SJSA1 (cell line): ENCODE data around the gene MAGI1. TPM values are rescaled to one million over a fixed set of nuclear protein-coding genes. Genes with fewer than 3 reads are reported as not detected.

Experiments
- DNase-seq, 2 experiments: peaks; one replicate each; pipeline ENCODE4 v3.0.0-alpha.2; 2015 to 2020; ENCODE audit warnings: low spot score in 2 of 2, low read depth in 1 of 2
- H3K27ac ChIP-seq: fragments of 250-450 bp; sonication (Bioruptor Pico); 2 replicates; pipeline ENCODE4 v1.5.1; 2020; ENCODE audit warnings: mild to moderate bottlenecking, moderate library complexity
- H3K27me3 ChIP-seq: fragments of 250-450 bp; sonication (Bioruptor Pico); replicated peaks from 2 replicates; pipeline ENCODE4 v1.5.1; 2020; ENCODE audit warnings: mild to moderate bottlenecking, moderate library complexity
- H3K36me3 ChIP-seq: fragments of 250-450 bp; sonication (Bioruptor Pico); 2 replicates; pipeline ENCODE4 v1.5.1; 2020; ENCODE audit warnings: mild to moderate bottlenecking
- H3K4me1 ChIP-seq: fragments of 250-450 bp; sonication (Bioruptor Pico); replicated peaks from 2 replicates; pipeline ENCODE4 v1.6.1; 2021; ENCODE audit warnings: mild to moderate bottlenecking
- H3K4me3 ChIP-seq: fragments of 250-450 bp; sonication (Bioruptor Pico); 2 replicates; pipeline ENCODE4 v1.5.1; 2020; ENCODE audit warnings: mild to moderate bottlenecking
- H3K9me3 ChIP-seq: fragments of 250-450 bp; sonication (Bioruptor Pico); replicated peaks from 2 replicates; pipeline ENCODE4 v1.5.1; 2020; ENCODE audit warnings: mild to moderate bottlenecking
- total RNA-seq: library from RNA; depleted of rRNA; stranded (reverse); fragments of >200 nt; shearing (Covaris generic); gene quantifications from 2 replicates; pipeline ENCODE4 v1.2.3, GENCODE V29; 2014

Gene MAGI1
- total RNA-seq, 1 experiment from 2014 or later: 4.6 TPM

- H3K27me3 ChIP-seq: no peaks in the 10 kb centered on the region
- H3K9me3 ChIP-seq: no peaks in the 10 kb centered on the region
- no peak overlapping the region for H3K4me3 ChIP-seq
- no peaks in the 10 kb centered on the region for H3K36me3 ChIP-seq
- no peaks in the 10 kb centered on the region for H3K4me1 ChIP-seq
- no peak for DNase-seq
- no peak overlapping the region for H3K27ac ChIP-seq
Measured at GRCh38 chr3:65485826-65486469, 552.8 kb downstream of the MAGI1 start.

DNA sequence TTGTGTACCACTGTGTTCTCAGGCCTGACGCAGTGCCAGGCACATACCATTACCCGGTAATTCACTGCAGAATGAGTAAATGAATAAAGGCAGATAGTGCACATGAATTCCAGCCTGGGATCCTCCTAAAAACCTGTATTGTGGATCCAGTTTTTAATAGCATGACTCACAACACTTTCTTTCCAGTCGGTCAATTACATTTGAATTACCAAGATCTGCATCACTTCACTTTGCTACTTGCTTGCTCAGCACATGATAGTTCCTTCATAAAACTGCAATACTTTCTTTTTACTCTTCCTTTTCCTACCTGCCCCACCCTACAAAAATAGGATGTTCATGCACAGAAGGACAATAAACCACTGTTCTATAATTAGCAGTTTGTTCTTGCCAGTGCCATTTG, 553.8 kb downstream of the MAGI1 start:
- no peaks in the 10 kb centered on the region for H3K9me3 ChIP-seq
- H3K27me3 ChIP-seq: no peaks in the 10 kb centered on the region
- H3K36me3 ChIP-seq: no peaks in the 10 kb centered on the region
- H3K27ac ChIP-seq: no peak overlapping the region
- no peak for DNase-seq
- no peaks in the 10 kb centered on the region for H3K4me1 ChIP-seq
- no peak overlapping the region for H3K4me3 ChIP-seq

DNA sequence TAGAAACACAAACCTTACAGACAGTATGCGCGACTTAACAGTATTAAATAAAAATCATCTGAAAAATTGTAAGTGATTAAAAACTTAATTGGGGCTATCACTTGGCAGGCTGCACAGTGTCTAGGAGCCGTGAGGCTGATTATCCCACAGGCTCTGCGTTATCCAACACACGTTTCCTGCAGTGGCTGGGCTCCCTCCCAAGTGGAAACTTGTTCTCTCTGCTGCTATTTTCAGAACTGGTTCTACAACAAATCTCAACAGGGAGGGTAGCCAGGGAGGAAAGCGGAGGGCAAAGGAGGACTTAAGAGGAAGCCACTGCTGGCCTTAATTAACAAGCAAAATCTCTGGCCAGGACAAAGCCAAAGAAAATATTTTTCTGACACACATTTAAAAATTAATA, 555.2 kb downstream of the MAGI1 start:
- no peak for DNase-seq
- Histone ChIP-seq H3K27ac (no peak overlapping the region), H3K9me3 (no peaks in the 10 kb centered on the region), H3K36me3 (no peaks in the 10 kb centered on the region), H3K27me3 (no peaks in the 10 kb centered on the region), H3K4me3 (no peak overlapping the region), H3K4me1 (no peaks in the 10 kb centered on the region)

- DNase-seq: no peak
- H3K4me1 ChIP-seq: no peaks in the 10 kb centered on the region
- no peaks in the 10 kb centered on the region for H3K9me3 ChIP-seq
- no peaks in the 10 kb centered on the region for H3K36me3 ChIP-seq
- H3K27ac ChIP-seq: no peak overlapping the region
- no peaks in the 10 kb centered on the region for H3K27me3 ChIP-seq
- no peak overlapping the region for H3K4me3 ChIP-seq
Measured at GRCh38 chr3:65483011-65483410, 555.7 kb downstream of the MAGI1 start.

DNA sequence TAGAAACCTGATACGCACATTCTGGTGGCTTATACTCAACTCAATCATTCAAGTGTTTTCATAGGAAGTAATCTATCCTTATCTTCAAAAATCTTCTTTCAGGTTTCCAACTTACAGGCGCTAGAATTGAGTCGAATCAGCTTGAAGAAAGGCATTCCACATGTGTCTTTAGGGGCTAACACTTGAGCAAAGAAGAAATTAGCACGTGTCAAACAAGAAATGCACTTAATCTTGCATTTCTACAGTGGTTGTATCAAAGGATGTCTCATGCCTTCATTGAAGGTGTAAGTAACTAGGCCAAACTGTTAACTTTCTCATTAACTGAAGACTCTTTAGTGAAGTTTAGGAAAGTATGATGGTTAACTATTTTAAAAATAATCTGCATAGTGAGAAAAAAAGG, 557.6 kb downstream of the MAGI1 start:
- no peaks in the 10 kb centered on the region for H3K4me1 ChIP-seq
- H3K27ac ChIP-seq: no peak overlapping the region
- no peak for DNase-seq
- H3K27me3 ChIP-seq: no peaks in the 10 kb centered on the region
- H3K9me3 ChIP-seq: no peaks in the 10 kb centered on the region
- no peaks in the 10 kb centered on the region for H3K36me3 ChIP-seq
- H3K4me3 ChIP-seq: no peak overlapping the region

GRCh38 chr3:65479990-65480389, 558.7 kb downstream of the MAGI1 start:
- H3K4me1 ChIP-seq: no peaks in the 10 kb centered on the region
- no peaks in the 10 kb centered on the region for H3K9me3 ChIP-seq
- no peak overlapping the region for H3K27ac ChIP-seq
- H3K4me3 ChIP-seq: no peak overlapping the region
- H3K27me3 ChIP-seq: no peaks in the 10 kb centered on the region
- DNase-seq: peak in 1 of 2 experiments; percentile 2
- H3K36me3 ChIP-seq: no peaks in the 10 kb centered on the region

GRCh38 chr3:65478551-65479500, 559.9 kb downstream of the MAGI1 start:
- Histone ChIP-seq H3K4me1 (no peaks in the 10 kb centered on the region), H3K4me3 (no peak overlapping the region), H3K36me3 (no peaks in the 10 kb centered on the region), H3K9me3 (no peaks in the 10 kb centered on the region), H3K27me3 (no peaks in the 10 kb centered on the region), H3K27ac (no peak overlapping the region)
- DNase-seq: no peak

GRCh38 chr3:65473736-65474135, 565.0 kb downstream of the MAGI1 start:
- DNase-seq: no peak
- H3K36me3 ChIP-seq: no peaks in the 10 kb centered on the region

GRCh38 chr3:65472501-65472900, 566.2 kb downstream of the MAGI1 start:
- H3K27ac ChIP-seq: no peak overlapping the region
- H3K9me3 ChIP-seq: no peaks in the 10 kb centered on the region
- DNase-seq: no peak
- no peaks in the 10 kb centered on the region for H3K4me1 ChIP-seq
- H3K27me3 ChIP-seq: no peaks in the 10 kb centered on the region
- H3K4me3 ChIP-seq: no peak overlapping the region
- no peaks in the 10 kb centered on the region for H3K36me3 ChIP-seq

More at GRCh38 chr3:65473736-65474135, 565.0 kb downstream of the MAGI1 start:
- Histone ChIP-seq H3K27me3 (no peaks in the 10 kb centered on the region), H3K4me1 (no peaks in the 10 kb centered on the region), H3K27ac (no peak overlapping the region), H3K4me3 (no peak overlapping the region), H3K9me3 (no peaks in the 10 kb centered on the region)

DNA sequence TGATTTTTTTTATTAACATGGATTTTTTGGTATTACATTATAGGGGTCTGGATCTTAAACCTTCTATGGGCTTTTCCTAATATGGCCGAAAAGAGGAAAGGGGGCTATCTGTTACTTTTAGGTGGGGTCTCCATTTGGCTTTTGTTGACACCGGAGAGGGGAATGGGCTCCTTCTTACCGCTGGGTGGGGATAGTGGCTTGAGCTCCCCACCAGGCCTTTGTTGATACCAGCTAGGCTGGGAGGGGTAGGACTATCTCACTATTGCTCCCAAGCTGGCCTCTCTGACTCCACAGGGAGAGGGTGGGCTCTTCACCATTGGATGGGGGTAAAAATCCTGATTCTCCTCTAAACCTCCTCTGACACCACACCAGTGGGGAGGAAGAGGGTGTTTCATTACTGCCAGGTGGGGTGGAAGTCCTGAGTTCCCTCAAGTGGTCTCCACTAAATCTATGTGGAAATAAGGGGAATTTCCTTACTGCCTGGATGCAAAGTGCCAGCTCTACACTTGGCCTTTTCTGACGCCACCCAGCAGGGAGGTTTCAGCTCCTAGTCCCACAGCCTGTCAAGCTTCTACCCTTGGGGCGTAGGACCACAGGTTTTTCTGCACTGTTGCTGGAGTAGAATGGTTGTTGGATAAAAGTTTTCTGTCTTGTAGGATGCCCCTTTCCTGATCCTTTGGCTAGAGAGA, 572.3 kb downstream of the MAGI1 start:
- Histone ChIP-seq H3K27me3 (no peaks in the 10 kb centered on the region), H3K27ac (no peak overlapping the region), H3K36me3 (no peaks in the 10 kb centered on the region), H3K9me3 (no peaks in the 10 kb centered on the region), H3K4me3 (no peak overlapping the region), H3K4me1 (no peaks in the 10 kb centered on the region)
- DNase-seq: no peak

DNA sequence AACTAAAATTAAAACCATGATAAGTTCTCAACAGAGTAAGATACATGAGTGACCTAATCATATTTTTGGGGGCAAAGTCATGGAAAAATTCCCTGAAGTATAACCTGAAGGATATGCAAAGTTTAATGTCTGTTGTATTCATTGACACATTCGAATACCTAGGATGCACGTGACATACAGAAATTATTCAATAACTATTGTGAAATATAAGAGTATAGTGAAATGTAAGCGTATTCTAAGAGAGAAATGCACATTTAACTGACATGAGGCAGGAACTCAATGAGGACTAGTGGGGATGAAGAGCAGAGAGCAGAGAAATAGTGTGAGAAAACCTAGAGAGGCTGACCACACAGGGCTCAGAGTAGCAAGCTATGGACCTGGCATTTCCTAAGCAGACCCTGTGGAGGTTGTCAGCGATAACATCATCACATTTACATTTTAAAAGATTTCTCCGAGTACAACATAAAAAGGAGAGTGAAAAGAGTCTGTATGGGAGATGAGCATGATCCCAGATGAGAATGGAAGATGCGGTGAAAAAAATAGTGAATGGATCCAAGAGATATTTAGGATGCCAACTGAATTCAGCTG, 588.8 kb downstream of the MAGI1 start:
- Histone ChIP-seq H3K27me3 (no peaks in the 10 kb centered on the region), H3K27ac (no peak overlapping the region), H3K36me3 (no peaks in the 10 kb centered on the region), H3K9me3 (no peaks in the 10 kb centered on the region), H3K4me3 (no peak overlapping the region), H3K4me1 (no peaks in the 10 kb centered on the region)
- DNase-seq: no peak

DNA sequence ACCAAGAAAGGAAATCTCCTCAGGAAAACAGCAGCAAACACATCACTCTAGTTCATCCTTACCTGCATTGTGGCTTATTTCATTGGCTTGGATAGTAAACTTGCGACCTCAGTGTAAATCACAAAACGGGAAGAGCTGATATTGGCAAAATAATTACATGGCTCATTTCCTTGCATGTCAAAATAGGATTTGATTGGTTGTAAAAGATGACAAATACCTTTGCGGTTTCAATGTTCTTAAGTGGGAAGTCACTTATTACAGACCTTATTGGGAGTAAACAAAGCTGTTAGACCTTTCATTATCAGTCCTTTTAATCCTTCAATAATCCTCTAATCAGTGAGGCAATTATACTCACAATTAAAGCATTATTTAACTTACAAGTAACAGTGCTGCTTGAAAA, 590.6 kb downstream of the MAGI1 start:
- Histone ChIP-seq H3K36me3 (no peaks in the 10 kb centered on the region), H3K27ac (no peak overlapping the region), H3K4me1 (no peaks in the 10 kb centered on the region), H3K4me3 (no peak overlapping the region), H3K9me3 (no peaks in the 10 kb centered on the region), H3K27me3 (no peaks in the 10 kb centered on the region; the same call in 1 of the 2 replicates)
- no peak for DNase-seq

- Histone ChIP-seq H3K36me3 (no peaks in the 10 kb centered on the region), H3K27ac (no peak overlapping the region), H3K27me3 (no peaks in the 10 kb centered on the region; the same call in 1 of the 2 replicates)
Measured at GRCh38 chr3:65445573-65446169, 593.0 kb downstream of the MAGI1 start.

More at GRCh38 chr3:65445573-65446169, 593.0 kb downstream of the MAGI1 start:
- Histone ChIP-seq H3K4me1 (no peaks in the 10 kb centered on the region), H3K4me3 (no peak overlapping the region), H3K9me3 (no peaks in the 10 kb centered on the region)
- DNase-seq: no peak
